CD4-positive, alpha-beta T cell treated with Interleukin-17A for 4 hours (primary cell): ENCODE data around the gene TRIM50.
"Not testable (repeated sequence)": the region's sequence is repeated elsewhere in the genome, so short reads cannot be mapped to it uniquely, and the experiment has no call there.

Experiments used
- DNase-seq: peaks from one replicate; pipeline ENCODE4 v3.0.0-alpha.2; 2020; ENCODE audit warnings: mixed read lengths

The TRIM50 gene

GRCh38 chr7:73312831-73313520, 14.9 kb downstream of the TRIM50 start:
- DNase-seq: no peak

DNA sequence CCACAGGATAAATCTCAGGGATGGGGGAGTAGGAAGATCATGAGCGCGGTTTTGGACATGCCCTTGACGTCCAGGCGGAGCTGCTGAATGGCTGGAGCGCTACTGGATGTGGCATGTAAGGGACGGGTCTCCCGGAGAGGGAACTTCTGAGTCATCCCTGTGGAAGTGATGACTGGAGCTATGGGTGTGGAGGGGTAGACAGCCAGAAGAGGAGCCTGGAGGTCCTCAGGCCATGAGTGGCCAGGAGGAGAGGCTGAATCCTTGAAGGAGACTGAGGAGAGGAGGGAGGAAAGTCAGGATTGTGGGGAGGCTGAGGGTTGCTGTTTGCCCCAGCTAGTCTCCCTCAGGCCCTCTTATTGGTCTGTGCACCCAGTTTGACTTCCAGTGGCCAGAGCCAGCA, 16.5 kb downstream of the TRIM50 start:
- DNase-seq: not testable (repeated sequence)

DNA sequence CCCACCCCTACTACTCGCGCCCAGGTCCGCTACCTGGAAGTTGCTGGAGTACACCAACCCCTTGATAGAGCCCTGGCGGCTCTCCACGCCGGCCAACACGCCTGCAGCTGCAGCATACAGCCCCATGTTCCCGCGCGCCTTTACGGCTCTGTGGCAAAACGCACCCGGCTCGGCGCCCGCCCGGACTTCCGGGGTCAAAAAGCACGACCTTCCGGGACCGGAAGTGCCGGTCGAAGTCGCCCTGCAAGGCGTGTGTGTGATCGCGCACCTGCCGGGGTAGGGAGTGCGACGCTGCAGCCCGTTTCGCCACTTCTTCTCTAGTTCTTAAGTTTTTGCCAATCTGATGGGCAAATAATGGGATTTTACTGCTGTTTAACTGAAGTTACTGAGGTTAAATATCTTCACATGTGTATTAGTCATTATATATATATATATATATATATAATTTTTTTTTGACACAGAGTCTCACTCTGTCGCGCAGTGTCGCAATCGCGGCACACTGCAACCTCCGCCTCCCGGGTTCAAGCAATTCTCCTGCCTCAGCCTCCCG, 19.1 kb downstream of the TRIM50 start, which contains the start of gene NSUN5:
Gene NSUN5 (minus strand): TSS at position 162 of the 550 bp plus-strand sequence. CDS start 36 bp downstream, at position 126.
- peak; percentile 92 for DNase-seq

- DNase-seq: no peak
Measured at GRCh38 chr7:73308074-73308664, 19.7 kb downstream of the TRIM50 start.

DNA sequence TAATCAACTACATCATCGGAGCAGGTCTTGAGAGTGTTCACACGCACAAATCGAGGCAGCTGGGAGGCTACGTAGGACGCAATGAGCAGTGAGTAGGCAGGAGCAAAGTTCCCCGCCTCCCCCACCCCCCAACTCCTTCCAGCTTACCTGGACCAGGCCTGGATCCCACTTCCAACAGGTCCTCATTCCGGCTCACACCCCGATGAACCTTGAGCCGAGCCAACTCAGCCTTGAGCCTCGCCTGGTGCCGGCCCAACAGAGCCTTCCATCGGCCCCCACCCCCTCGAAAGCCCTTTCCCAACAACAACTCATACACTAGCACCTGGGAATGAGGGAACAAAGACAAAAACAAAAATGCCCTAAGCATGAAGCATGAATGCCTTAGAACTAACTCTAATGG, 20.4 kb downstream of the TRIM50 start:
- no peak for DNase-seq

GRCh38 chr7:73304612-73305387, 23.1 kb downstream of the TRIM50 start:
- DNase-seq: not testable (repeated sequence)

DNA sequence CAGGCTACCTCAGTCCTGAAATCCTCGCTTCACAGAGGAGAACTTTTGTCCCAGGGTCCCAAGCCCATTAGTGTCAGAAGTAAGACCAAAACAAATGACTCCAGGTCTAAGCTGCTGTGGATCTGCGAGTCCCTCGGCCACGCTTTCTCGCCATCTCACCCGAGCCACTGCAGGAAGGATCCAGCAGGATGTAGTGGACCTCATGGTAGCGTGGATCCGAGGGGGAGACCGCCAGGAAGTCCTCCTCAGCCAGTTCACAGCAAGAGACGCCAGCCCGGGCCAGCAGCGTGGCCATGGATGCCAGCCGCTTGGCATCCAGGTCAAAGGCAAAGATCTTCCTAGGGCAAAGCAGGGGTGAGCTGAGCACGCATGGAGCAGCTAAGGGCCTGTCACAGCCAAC, 23.8 kb downstream of the TRIM50 start:
- DNase-seq: no peak

GRCh38 chr7:73303546-73303945, 24.3 kb downstream of the TRIM50 start:
- no peak for DNase-seq

DNA sequence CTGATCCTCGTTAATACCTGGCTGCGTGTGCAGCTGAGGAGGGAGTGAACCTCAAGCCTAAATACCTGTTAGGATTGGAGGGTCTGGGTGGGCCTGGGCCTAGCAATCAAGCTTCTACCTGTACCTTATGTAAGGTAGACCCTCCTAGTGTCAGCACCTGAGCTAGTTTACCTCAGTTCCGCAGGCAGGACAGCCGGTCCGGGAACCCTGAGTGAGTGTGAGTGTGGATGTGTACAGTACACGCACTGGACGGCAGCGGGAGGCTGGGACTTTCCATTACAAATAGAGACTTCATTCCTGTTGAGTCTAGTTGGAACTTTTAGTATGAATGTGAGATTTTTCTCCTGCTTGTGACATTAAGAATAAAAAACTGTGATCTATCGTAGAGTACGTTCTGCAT, 25.0 kb downstream of the TRIM50 start:
- DNase-seq: not testable (repeated sequence)

GRCh38 chr7:73301108-73301507, 26.8 kb downstream of the TRIM50 start:
- not testable (repeated sequence) for DNase-seq

- not testable (repeated sequence) for DNase-seq
Measured at GRCh38 chr7:73299812-73300211, 28.1 kb downstream of the TRIM50 start.

GRCh38 chr7:73297706-73298105, 30.2 kb downstream of the TRIM50 start:
- not testable (repeated sequence) for DNase-seq

GRCh38 chr7:73297235-73297634, 30.6 kb downstream of the TRIM50 start:
- not testable (repeated sequence) for DNase-seq

- DNase-seq: not testable (repeated sequence)
Measured at GRCh38 chr7:73277210-73277609, 50.7 kb downstream of the TRIM50 start.

DNA sequence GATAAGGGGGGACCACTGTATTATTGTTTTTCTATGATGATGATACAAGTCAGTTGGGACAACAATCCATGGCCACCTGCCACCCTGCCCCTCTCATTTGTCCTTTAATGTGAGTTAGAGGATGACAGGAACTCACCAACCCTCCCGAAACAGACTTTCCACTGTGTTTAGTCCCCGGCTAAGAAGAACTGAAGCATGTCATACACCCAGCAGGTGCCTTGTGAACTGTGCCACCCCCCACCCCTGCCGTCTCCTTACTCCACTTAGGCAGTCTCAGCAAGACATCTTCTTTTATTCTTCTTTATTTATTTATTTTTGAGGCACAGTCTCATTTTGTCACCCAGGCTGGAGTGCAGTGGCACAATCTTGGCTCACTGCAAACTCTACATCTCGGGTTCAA, 60.1 kb downstream of the TRIM50 start:
- DNase-seq: not testable (repeated sequence)

DNA sequence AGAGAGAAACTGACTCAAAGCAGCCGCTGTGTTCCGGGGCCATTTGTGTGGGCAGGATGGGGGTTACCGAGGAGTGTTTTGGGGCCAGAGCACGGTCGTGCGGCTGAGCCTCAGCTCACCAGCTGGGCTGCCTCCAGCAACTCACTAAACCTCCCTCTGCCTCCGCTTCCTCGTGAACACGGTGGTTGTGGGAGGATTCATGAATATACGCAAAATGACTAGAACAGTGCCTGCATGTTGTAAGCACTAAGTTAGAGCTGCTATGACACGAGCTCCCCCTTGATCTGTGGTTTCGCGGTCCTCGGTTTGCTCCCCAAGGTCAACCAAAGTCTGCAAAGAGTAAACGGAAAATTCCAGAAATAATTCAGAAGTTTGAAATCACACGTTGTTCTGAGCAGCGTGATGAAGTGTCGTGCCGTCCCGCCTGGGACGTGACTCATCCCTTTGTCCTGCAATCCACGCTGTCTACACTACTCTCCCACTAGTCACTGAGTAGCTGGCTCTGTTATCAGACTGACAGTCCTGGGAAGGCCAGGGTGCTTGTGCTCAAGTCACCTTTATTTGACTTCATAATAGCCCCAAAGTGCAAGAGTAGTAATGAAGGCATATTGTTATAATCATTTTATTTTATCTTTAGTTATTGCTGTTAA, 61.0 kb downstream of the TRIM50 start:
- DNase-seq: not testable (repeated sequence)
